K562 (cell line): ENCODE data around the gene PEX11B. TPM values are rescaled to one million over a fixed set of nuclear protein-coding genes. Genes with fewer than 3 reads are reported as not detected.

Source experiments
- ATAC-seq: fragments of 200-7000 bp; cut with Tn5 transposase; 3 replicates; pipeline ENCODE4 v1.9.1; 2020; ENCODE audit warnings: moderate library complexity
- BruUV-seq: library from RNA; stranded (reverse); fragments of 400-500 nt; replicated peaks from 2 replicates; lab custom pipeline; 2021; lab: Mats Ljungman, UMichigan
- CTCF ChIA-PET: fragments of 300-600 bp; formaldehyde crosslinking; extraction: SDS; loops from one replicate; lab custom pipeline; 2021; ENCODE audit warnings: low intra/inter-chr PET ratio; lab: Yijun Ruan, JAX
- POLR2A ChIA-PET: fragments of 300-600, 350-650 bp; sonication (Branson Sonifier 250); formaldehyde crosslinking; extraction: SDS; loops from one replicate; lab custom pipeline; 2021; ENCODE audit warnings: antibody characterized with exemption, inconsistent platforms; lab: Yijun Ruan, JAX
- DNase-seq, 4 experiments: peaks; one replicate each; pipeline versions ENCODE4 v3.0.0 to v3.0.0-alpha.2; 2011 to 2018; ENCODE audit warnings: low spot score in 3 of 4, mixed read lengths in 3 of 4; ENCODE audit errors: extremely low read depth in 1 of 4
- FAIRE-seq: peaks from 2 replicates; lab custom pipeline; 2011; peaks lifted over from hg19 to GRCh38; lab: Jason Lieb, UNC
- H2AFZ ChIP-seq: 2 replicates; pipeline ENCODE4 v1.6.0; 2011; ENCODE audit warnings: low read depth, low read length, control low read depth, inconsistent platforms
- H3K27ac ChIP-seq: fragments of 200-600 bp; 3 replicates; pipeline ENCODE4 v1.8.0; 2011; ENCODE audit warnings: low read depth, mild to moderate bottlenecking, control low read depth, inconsistent platforms, low read length, moderate library complexity, mixed read lengths; ENCODE audit errors: extremely low read depth
- H3K27me3 ChIP-seq, 2 experiments: fragments of 300-600 bp in 1 of 2; 2 replicates in 1 of 2; 3 replicates in 1 of 2; pipeline versions ENCODE4 v1.6.0 to v1.8.0; 2011; ENCODE audit warnings: inconsistent platforms in 2 of 2, low read length in 2 of 2, mild to moderate bottlenecking in 1 of 2, mixed read lengths in 1 of 2, moderate library complexity in 1 of 2; ENCODE audit not compliant: control insufficient read depth in 2 of 2, insufficient read depth in 2 of 2
- H3K36me3 ChIP-seq: fragments of 300-600 bp; 3 replicates; pipeline ENCODE4 v1.8.0; 2011; ENCODE audit warnings: mild to moderate bottlenecking, low read length, inconsistent platforms; ENCODE audit not compliant: control insufficient read depth, insufficient read depth
- H3K4me1 ChIP-seq, 2 experiments: fragments of 200-600 bp in 1 of 2; replicated peaks in 1 of 2; 2 replicates in 1 of 2; 3 replicates in 1 of 2; pipeline versions ENCODE4 v1.5.1 to v1.8.0; 2011; ENCODE audit warnings: inconsistent platforms in 2 of 2, low read length in 2 of 2, mild to moderate bottlenecking in 1 of 2, mixed read lengths in 1 of 2, moderate library complexity in 1 of 2; ENCODE audit not compliant: control insufficient read depth in 2 of 2, insufficient read depth in 2 of 2
- H3K4me2 ChIP-seq: 2 replicates; pipeline ENCODE4 v1.6.1; 2011; ENCODE audit warnings: low read length, control low read depth, inconsistent platforms, mixed read lengths; ENCODE audit not compliant: insufficient read depth
- H3K4me3 ChIP-seq: fragments of 200-600 bp; sonication (generic), shearing (Covaris generic); 2 replicates; pipeline ENCODE4 v1.5.1; 2016; ENCODE audit warnings: control low read depth, inconsistent platforms
- H3K79me2 ChIP-seq: fragments of 200-600 bp; 3 replicates; pipeline ENCODE4 v1.8.0; 2011; ENCODE audit warnings: low read length, inconsistent platforms; ENCODE audit not compliant: control insufficient read depth, insufficient read depth
- H3K9ac ChIP-seq, 2 experiments: 2 replicates each; pipeline versions ENCODE4 v1.6.0 to v1.6.1; 2011; ENCODE audit warnings: low read depth in 2 of 2, low read length in 2 of 2, control low read depth in 1 of 2, inconsistent platforms in 1 of 2, mild to moderate bottlenecking in 1 of 2, mixed read lengths in 1 of 2; ENCODE audit not compliant: insufficient read depth in 1 of 2
- H3K9me1 ChIP-seq: one replicate; pipeline ENCODE4 v1.6.0; 2011; ENCODE audit warnings: inconsistent platforms, mild to moderate bottlenecking, low read length, moderate library complexity; ENCODE audit not compliant: control insufficient read depth, insufficient read depth
- H3K9me3 ChIP-seq: replicated peaks from 2 replicates; pipeline ENCODE4 v1.5.1; 2011; ENCODE audit warnings: low read depth, low read length, inconsistent platforms; ENCODE audit not compliant: control insufficient read depth, insufficient read depth
- H4K20me1 ChIP-seq: replicated peaks from 2 replicates; pipeline ENCODE4 v1.6.1; 2011; ENCODE audit warnings: low read length, inconsistent platforms, mixed read lengths; ENCODE audit not compliant: control insufficient read depth, insufficient read depth
- CREM ChIP-seq: IDR thresholded peaks from 2 replicates; pipeline ENCODE4 v1.6.1; 2014; ENCODE audit warnings: antibody characterized with exemption, low read depth
- GTF2F1 ChIP-seq: IDR thresholded peaks from 2 replicates; pipeline ENCODE4 v1.6.1; 2011; ENCODE audit warnings: low read depth, low read length, improper control_type of control experiment
- HIVEP1 ChIP-seq: fragments of 250-450 bp; sonication (Bioruptor Pico); IDR thresholded peaks from 2 replicates; pipeline ENCODE4 v1.4.0; 2020; ENCODE audit warnings: mild to moderate bottlenecking
- HMG20A ChIP-seq: fragments of 450-650 bp; formaldehyde crosslinking; conservative IDR thresholded peaks from 2 replicates; pipeline ENCODE4 v1.4.0; 2020; ENCODE audit warnings: mild to moderate bottlenecking, mixed read lengths
- POLR3G ChIP-seq: IDR thresholded peaks from 2 replicates; pipeline ENCODE4 v1.6.1; 2011; ENCODE audit not compliant: insufficient read length, insufficient replicate concordance; ENCODE audit errors: extremely low read depth
- PRMT5 ChIP-seq: sonication (generic); formaldehyde crosslinking; IDR thresholded peaks from 2 replicates; pipeline ENCODE4 v1.5.0; 2020; ENCODE audit warnings: missing genetic modification reagents
- RBM15 ChIP-seq: fragments of 200-400 bp; formaldehyde crosslinking; IDR thresholded peaks from 2 replicates; pipeline ENCODE4 v1.6.1; 2018; ENCODE audit warnings: mild to moderate bottlenecking, low read length, moderate library complexity; ENCODE audit not compliant: insufficient read depth
- RNF2 ChIP-seq: sonication (generic); IDR thresholded peaks from 2 replicates; pipeline ENCODE4 v1.6.1; 2016
- SMARCC2 ChIP-seq: fragments of 450-650 bp; IDR thresholded peaks from 2 replicates; pipeline ENCODE4 v1.6.1; 2017; ENCODE audit warnings: antibody characterized with exemption, moderate library complexity, mild to moderate bottlenecking, low read depth
- TFAM ChIP-seq: fragments of 250-450 bp; sonication (Bioruptor Pico); conservative IDR thresholded peaks from 2 replicates; pipeline ENCODE4 v1.5.0; 2021; ENCODE audit warnings: mild to moderate bottlenecking, moderate library complexity
- WGBS: fragments of 100-300 bp; shearing (Covaris generic); methylation state at CpG from one replicate; pipeline ENCODE4 v1.1.6; 2016; ENCODE audit warnings: low coverage, mixed read lengths; ENCODE audit not compliant: insufficient coverage; ENCODE audit errors: missing lambda C conversion rate; 5-methylcytosine and 5-hydroxymethylcytosine counted together
- in situ Hi-C: fragments of 300-500 bp; cut with MboI; formaldehyde crosslinking; loops from 4 replicates; pipeline ENCODE4 v1.15.0; 2018; ENCODE audit warnings: inconsistent platforms, mixed read lengths
- intact Hi-C: fragments of 100-400 bp; cut with micrococcal nuclease; formaldehyde crosslinking; loops from 2 replicates; pipeline ENCODE4 v1.14.2; 2022
- polyA plus RNA-seq, 8 experiments: library from polyadenylated mRNA; depleted of rRNA in 4 of 8; stranded (reverse) in 5 of 8; unstranded in 3 of 8; fragments of >200 nt; fragmentation: Nextera tagmentation in 2 of 8; fragmentation: Illumina TruSeq in 1 of 8; extraction: Ambion mirVana in 2 of 8; extraction: Trizol in 1 of 8; gene quantifications; 2 replicates each; pipeline versions ENCODE4 v1.2.1 to v1.2.3, GENCODE V29; 2011 to 2014; ENCODE audit warnings: inconsistent platforms in 1 of 8, missing spikeins in 1 of 8
- total RNA-seq, 7 experiments: library from RNA; depleted of rRNA in 6 of 7; stranded (reverse); fragments of >200 nt in 6 of 7; fragmentation: Illumina TruSeq in 2 of 7; extraction: Trizol in 2 of 7; gene quantifications; 2 replicates each; pipeline versions ENCODE4 v1.2.1 to v1.2.3, GENCODE V29; 2011 to 2021; ENCODE audit warnings: low replicate concordance in 1 of 7
- TF ChIP-seq, protein P1 (sequence below): fragments of 200-800 bp; sonication (Bioruptor generic); IDR thresholded peaks from 2 replicates; pipeline ENCODE4 v1.6.1; 2017; ENCODE audit warnings: missing genetic modification characterization, missing compliant biosample characterization
- TF ChIP-seq, protein P2 (sequence below), 2 experiments: fragments of 250-450 bp in 1 of 2; fragments of 450-650 bp in 1 of 2; sonication (Bioruptor Pico) in 1 of 2; IDR thresholded peaks; 2 replicates each; pipeline versions ENCODE4 v1.6.1 to v1.8.0; 2016 to 2021; ENCODE audit warnings: mild to moderate bottlenecking in 2 of 2, moderate library complexity in 2 of 2, missing compliant biosample characterization in 1 of 2, missing genetic modification characterization in 1 of 2
- TF ChIP-seq, protein P3 (sequence below): fragments of 450-650 bp; IDR thresholded peaks from 2 replicates; pipeline ENCODE4 v1.6.1; 2017; ENCODE audit warnings: antibody characterized with exemption, mild to moderate bottlenecking
- TF ChIP-seq, protein P4 (sequence below), 3 experiments: IDR thresholded peaks in 2 of 3; conservative IDR thresholded peaks in 1 of 3; 2 replicates each; pipeline ENCODE4 v1.5.1; 2011 to 2012; ENCODE audit warnings: low read length in 3 of 3, mild to moderate bottlenecking in 3 of 3, control low read depth in 2 of 3, improper control_type of control experiment in 1 of 3, inconsistent platforms in 1 of 3, low read depth in 1 of 3, mixed read lengths in 1 of 3, moderate library complexity in 1 of 3; ENCODE audit not compliant: insufficient read depth in 2 of 3

Gene PEX11B
- total and polyA plus RNA-seq, 9 of the 15 experiments (the other 6 are each of a cell fraction or from before 2014, with no cell fraction given), result 13.2 to 60.0 (median 21.7) TPM

DNA sequence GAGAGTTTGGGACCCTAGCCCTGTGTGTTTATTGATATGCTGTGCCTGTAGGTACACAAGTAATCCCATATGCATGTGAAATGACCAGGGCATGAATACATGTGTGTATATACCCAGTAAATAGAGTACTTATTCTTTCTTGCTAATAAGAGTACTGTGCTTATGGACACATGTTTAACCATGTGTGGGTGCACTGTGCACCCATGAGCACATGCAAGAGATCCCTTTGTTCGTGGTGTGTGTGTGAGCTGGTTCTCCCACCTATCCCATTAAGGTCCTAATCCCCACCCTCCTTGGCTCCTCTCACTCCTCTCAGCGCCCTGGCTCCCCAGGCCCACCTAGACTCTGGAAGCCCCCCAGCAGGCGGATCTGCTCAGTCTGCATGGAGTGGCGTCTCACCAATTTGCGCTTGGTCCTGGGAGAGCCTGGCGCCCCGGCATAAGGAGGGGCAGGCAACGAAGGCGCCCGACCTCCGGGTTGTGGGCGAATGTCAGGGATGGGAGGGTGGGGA, 41.5 kb upstream of the PEX11B start:
- FAIRE-seq (no peak), DNase-seq (no peak), ATAC-seq (no peak)
- Histone ChIP-seq H3K9me3 (no peaks in the 10 kb centered on the region), H3K27me3 (no peaks in the 10 kb centered on the region; a peak in 1 of 5 replicates), H3K36me3 (no peaks in the 10 kb centered on the region), H3K9ac (no peak overlapping the region), H4K20me1 (no peaks in the 10 kb centered on the region), H3K9me1 (no peaks in the 10 kb centered on the region), H3K4me3 (no peak overlapping the region), H3K27ac (no peak overlapping the region), H3K79me2 (peaks cover 31% of the 10 kb centered on the region), H3K4me1 (peaks cover 38 to 39% of the 10 kb centered on the region in 2 experiments; a peak in 4 of 5 replicates), H3K4me2 (no peak overlapping the region), H2AFZ (no peak overlapping the region)
- intact Hi-C loops, result no loop called here
- BruUV-seq, result no TSS peak
- in situ Hi-C loops, result no loop called here
- ChIA-PET CTCF (no interaction called here), POLR2A (no interaction called here)
- 90% methylated on average over 11 of the region's 12 CpGs for WGBS
- TF ChIP-seq, protein P1, sequence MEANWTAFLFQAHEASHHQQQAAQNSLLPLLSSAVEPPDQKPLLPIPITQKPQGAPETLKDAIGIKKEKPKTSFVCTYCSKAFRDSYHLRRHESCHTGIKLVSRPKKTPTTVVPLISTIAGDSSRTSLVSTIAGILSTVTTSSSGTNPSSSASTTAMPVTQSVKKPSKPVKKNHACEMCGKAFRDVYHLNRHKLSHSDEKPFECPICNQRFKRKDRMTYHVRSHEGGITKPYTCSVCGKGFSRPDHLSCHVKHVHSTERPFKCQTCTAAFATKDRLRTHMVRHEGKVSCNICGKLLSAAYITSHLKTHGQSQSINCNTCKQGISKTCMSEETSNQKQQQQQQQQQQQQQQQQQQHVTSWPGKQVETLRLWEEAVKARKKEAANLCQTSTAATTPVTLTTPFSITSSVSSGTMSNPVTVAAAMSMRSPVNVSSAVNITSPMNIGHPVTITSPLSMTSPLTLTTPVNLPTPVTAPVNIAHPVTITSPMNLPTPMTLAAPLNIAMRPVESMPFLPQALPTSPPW (CRISPR knock-in tag), result no peak
- TF ChIP-seq HIVEP1, result no peak
- no peak for TF ChIP-seq RBM15
- no peak for TF ChIP-seq CREM
- TF ChIP-seq HMG20A (CRISPR knock-in tag), result no peak
- TF ChIP-seq GTF2F1, result no peak
- no peak for TF ChIP-seq PRMT5 (CRISPR knock-in tag)
- TF ChIP-seq, protein P2, sequence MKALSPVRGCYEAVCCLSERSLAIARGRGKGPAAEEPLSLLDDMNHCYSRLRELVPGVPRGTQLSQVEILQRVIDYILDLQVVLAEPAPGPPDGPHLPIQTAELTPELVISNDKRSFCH (CRISPR knock-in tag; IDR thresholded peaks at IDR 0.05), result no peak
- TF ChIP-seq, protein P2 (tag; IDR thresholded peaks at IDR 0.05), result no peak
- TF ChIP-seq POLR3G, result no peak
- TF ChIP-seq SMARCC2, result no peak
- TF ChIP-seq, protein P3, sequence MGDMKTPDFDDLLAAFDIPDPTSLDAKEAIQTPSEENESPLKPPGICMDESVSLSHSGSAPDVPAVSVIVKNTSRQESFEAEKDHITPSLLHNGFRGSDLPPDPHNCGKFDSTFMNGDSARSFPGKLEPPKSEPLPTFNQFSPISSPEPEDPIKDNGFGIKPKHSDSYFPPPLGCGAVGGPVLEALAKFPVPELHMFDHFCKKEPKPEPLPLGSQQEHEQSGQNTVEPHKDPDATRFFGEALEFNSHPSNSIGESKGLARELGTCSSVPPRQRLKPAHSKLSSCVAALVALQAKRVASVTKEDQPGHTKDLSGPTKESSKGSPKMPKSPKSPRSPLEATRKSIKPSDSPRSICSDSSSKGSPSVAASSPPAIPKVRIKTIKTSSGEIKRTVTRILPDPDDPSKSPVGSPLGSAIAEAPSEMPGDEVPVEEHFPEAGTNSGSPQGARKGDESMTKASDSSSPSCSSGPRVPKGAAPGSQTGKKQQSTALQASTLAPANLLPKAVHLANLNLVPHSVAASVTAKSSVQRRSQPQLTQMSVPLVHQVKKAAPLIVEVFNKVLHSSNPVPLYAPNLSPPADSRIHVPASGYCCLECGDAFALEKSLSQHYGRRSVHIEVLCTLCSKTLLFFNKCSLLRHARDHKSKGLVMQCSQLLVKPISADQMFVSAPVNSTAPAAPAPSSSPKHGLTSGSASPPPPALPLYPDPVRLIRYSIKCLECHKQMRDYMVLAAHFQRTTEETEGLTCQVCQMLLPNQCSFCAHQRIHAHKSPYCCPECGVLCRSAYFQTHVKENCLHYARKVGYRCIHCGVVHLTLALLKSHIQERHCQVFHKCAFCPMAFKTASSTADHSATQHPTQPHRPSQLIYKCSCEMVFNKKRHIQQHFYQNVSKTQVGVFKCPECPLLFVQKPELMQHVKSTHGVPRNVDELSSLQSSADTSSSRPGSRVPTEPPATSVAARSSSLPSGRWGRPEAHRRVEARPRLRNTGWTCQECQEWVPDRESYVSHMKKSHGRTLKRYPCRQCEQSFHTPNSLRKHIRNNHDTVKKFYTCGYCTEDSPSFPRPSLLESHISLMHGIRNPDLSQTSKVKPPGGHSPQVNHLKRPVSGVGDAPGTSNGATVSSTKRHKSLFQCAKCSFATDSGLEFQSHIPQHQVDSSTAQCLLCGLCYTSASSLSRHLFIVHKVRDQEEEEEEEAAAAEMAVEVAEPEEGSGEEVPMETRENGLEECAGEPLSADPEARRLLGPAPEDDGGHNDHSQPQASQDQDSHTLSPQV, result no peak
- TF ChIP-seq, protein P4, sequence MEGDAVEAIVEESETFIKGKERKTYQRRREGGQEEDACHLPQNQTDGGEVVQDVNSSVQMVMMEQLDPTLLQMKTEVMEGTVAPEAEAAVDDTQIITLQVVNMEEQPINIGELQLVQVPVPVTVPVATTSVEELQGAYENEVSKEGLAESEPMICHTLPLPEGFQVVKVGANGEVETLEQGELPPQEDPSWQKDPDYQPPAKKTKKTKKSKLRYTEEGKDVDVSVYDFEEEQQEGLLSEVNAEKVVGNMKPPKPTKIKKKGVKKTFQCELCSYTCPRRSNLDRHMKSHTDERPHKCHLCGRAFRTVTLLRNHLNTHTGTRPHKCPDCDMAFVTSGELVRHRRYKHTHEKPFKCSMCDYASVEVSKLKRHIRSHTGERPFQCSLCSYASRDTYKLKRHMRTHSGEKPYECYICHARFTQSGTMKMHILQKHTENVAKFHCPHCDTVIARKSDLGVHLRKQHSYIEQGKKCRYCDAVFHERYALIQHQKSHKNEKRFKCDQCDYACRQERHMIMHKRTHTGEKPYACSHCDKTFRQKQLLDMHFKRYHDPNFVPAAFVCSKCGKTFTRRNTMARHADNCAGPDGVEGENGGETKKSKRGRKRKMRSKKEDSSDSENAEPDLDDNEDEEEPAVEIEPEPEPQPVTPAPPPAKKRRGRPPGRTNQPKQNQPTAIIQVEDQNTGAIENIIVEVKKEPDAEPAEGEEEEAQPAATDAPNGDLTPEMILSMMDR (IDR thresholded peaks at IDR 0.05 in 2 of 3, conservative IDR thresholded peaks at IDR 0.05 in 1 of 3; ENCODE audit: insufficient read depth in 2 of 3, low read depth in 1 of 3, low read length in 3 of 3), result no peak
- no peak for TF ChIP-seq RNF2
- no peak for TF ChIP-seq TFAM
